GM12891 (cell line): ENCODE measurements around the gene PTTG2.

Experiments
- PAX5 ChIP-seq: IDR thresholded peaks from 2 replicates; pipeline ENCODE4 v1.6.1; 2011; ENCODE audit warnings: low read length, moderate library complexity, mild to moderate bottlenecking; ENCODE audit not compliant: insufficient read depth, severe bottlenecking
- POLR2A ChIP-seq: IDR thresholded peaks from 2 replicates; pipeline ENCODE4 v1.6.1; 2011; ENCODE audit warnings: low read depth, low read length, control low read depth
- POLR2AphosphoS5 ChIP-seq: IDR thresholded peaks from 2 replicates; pipeline ENCODE4 v1.6.1; 2011; ENCODE audit warnings: low read depth, low read length, control low read depth
- POU2F2 ChIP-seq: IDR thresholded peaks from 2 replicates; pipeline ENCODE4 v1.6.1; 2011; ENCODE audit warnings: low read depth, mild to moderate bottlenecking, control low read depth, low read length, moderate library complexity
- SPI1 ChIP-seq: IDR thresholded peaks from 2 replicates; pipeline ENCODE4 v1.6.1; 2011; ENCODE audit warnings: low read depth, low read length, control low read depth
- TAF1 ChIP-seq: IDR thresholded peaks from 2 replicates; pipeline ENCODE4 v1.6.1; 2011; ENCODE audit warnings: low read depth, low read length, control low read depth

- TF ChIP-seq POLR2A (no peak), PAX5 (no peak), SPI1 (no peak), POLR2AphosphoS5 (no peak), TAF1 (no peak), POU2F2 (no peak)
These were observed at the start of gene PTTG2 for GRCh38 chr4:37960098-37960497.
